K562 (cell line): Measurements from ENCODE around the gene RASSF10. TPM values are rescaled to one million over a fixed set of nuclear protein-coding genes. Genes with fewer than 3 reads are reported as not detected.

Source experiments
- EWSR1 ChIP-seq: fragments of 450-650 bp; IDR thresholded peaks from 2 replicates; pipeline ENCODE4 v1.6.1; 2018; ENCODE audit warnings: borderline replicate concordance, mild to moderate bottlenecking, low read depth, moderate library complexity; ENCODE audit not compliant: partially characterized antibody
- HDAC2 ChIP-seq: fragments of 450-650 bp; IDR thresholded peaks from 2 replicates; pipeline ENCODE4 v1.6.1; 2016; ENCODE audit warnings: mild to moderate bottlenecking
- HDAC6 ChIP-seq: IDR thresholded peaks from 2 replicates; pipeline ENCODE4 v1.6.1; 2012; ENCODE audit warnings: low read depth, mild to moderate bottlenecking, control low read depth, inconsistent platforms, low read length, moderate library complexity
- HMGXB4 ChIP-seq: sonication (generic); formaldehyde crosslinking; IDR thresholded peaks from 2 replicates; pipeline ENCODE4 v1.8.1; 2023; ENCODE audit warnings: mild to moderate bottlenecking, missing genetic modification reagents
- POU5F1 ChIP-seq: fragments of 150-350 bp; IDR thresholded peaks from 2 replicates; pipeline ENCODE4 v1.6.1; 2014; ENCODE audit warnings: borderline replicate concordance, low read length, low read depth, mild to moderate bottlenecking; ENCODE audit not compliant: partially characterized antibody
- SMAD4 ChIP-seq: fragments of 250-450 bp; sonication (Bioruptor Pico); conservative IDR thresholded peaks from 2 replicates; pipeline ENCODE4 v1.8.0; 2021; ENCODE audit warnings: inconsistent platforms, mild to moderate bottlenecking, moderate library complexity
- SNIP1 ChIP-seq: fragments of 450-650 bp; IDR thresholded peaks from 2 replicates; pipeline ENCODE4 v1.7.1; 2017; ENCODE audit warnings: low read depth, mild to moderate bottlenecking
- SRSF1 ChIP-seq: fragments of 200-400 bp; formaldehyde crosslinking; IDR thresholded peaks from 2 replicates; pipeline ENCODE4 v1.6.1; 2017; ENCODE audit warnings: mild to moderate bottlenecking, low read depth, low read length, moderate library complexity
- TAL1 ChIP-seq: fragments of 450-650 bp; IDR thresholded peaks from 2 replicates; pipeline ENCODE4 v1.6.1; 2016; ENCODE audit warnings: mild to moderate bottlenecking
- TCF3 ChIP-seq: sonication (generic); formaldehyde crosslinking; IDR thresholded peaks from 2 replicates; pipeline ENCODE4 v1.4.0; 2020; ENCODE audit warnings: mild to moderate bottlenecking, missing genetic modification reagents
- THRAP3 ChIP-seq: fragments of 450-650 bp; IDR thresholded peaks from 2 replicates; pipeline ENCODE4 v1.6.1; 2016; ENCODE audit warnings: mild to moderate bottlenecking, inconsistent platforms, borderline replicate concordance
- THRB ChIP-seq: fragments of 450-650 bp; formaldehyde crosslinking; conservative IDR thresholded peaks from 2 replicates; pipeline ENCODE4 v1.4.0; 2022; ENCODE audit warnings: mild to moderate bottlenecking, missing genetic modification characterization
- TRIM24 ChIP-seq, 2 experiments: fragments of 450-650 bp; IDR thresholded peaks; 2 replicates each; pipeline ENCODE4 v1.6.1; 2016
- ZBTB1 ChIP-seq: sonication (generic); formaldehyde crosslinking; IDR thresholded peaks from 2 replicates; pipeline ENCODE4 v1.8.1; 2023; ENCODE audit warnings: missing genetic modification reagents, low read depth, mild to moderate bottlenecking, borderline replicate concordance
- ZMIZ1 ChIP-seq, 2 experiments: fragments of 150-350 bp in 1 of 2; IDR thresholded peaks; 2 replicates each; pipeline ENCODE4 v1.6.1; 2012 to 2016; ENCODE audit warnings: low read depth in 2 of 2, low read length in 2 of 2, mild to moderate bottlenecking in 1 of 2, moderate library complexity in 1 of 2
- ZNF24 ChIP-seq: fragments of 450-650 bp; IDR thresholded peaks from 2 replicates; pipeline ENCODE4 v1.6.1; 2016
- ZNF639 ChIP-seq, 2 experiments: fragments of 200-800 bp in 1 of 2; sonication (Bioruptor generic) in 1 of 2; sonication (generic) in 1 of 2; formaldehyde crosslinking in 1 of 2; IDR thresholded peaks in 1 of 2; conservative IDR thresholded peaks in 1 of 2; 2 replicates each; pipeline versions ENCODE4 v1.5.0 to v1.6.1; 2016 to 2020; ENCODE audit warnings: missing compliant biosample characterization in 1 of 2, missing genetic modification characterization in 1 of 2, missing genetic modification reagents in 1 of 2
- ZNF79 ChIP-seq: fragments of 250-450 bp; sonication (Bioruptor Pico); IDR thresholded peaks from 2 replicates; pipeline ENCODE4 v1.4.0; 2020; ENCODE audit warnings: low read depth, mild to moderate bottlenecking, moderate library complexity
- ZNF830 ChIP-seq: fragments of 250-450 bp; sonication (Bioruptor Pico); IDR thresholded peaks from 2 replicates; pipeline ENCODE4 v1.5.0; 2021; ENCODE audit warnings: mild to moderate bottlenecking
- polyA plus RNA-seq, 8 experiments: library from polyadenylated mRNA; depleted of rRNA in 4 of 8; stranded (reverse) in 5 of 8; unstranded in 3 of 8; fragments of >200 nt; fragmentation: Nextera tagmentation in 2 of 8; fragmentation: Illumina TruSeq in 1 of 8; extraction: Ambion mirVana in 2 of 8; extraction: Trizol in 1 of 8; gene quantifications; 2 replicates each; pipeline versions ENCODE4 v1.2.1 to v1.2.3, GENCODE V29; 2011 to 2014; ENCODE audit warnings: inconsistent platforms in 1 of 8, missing spikeins in 1 of 8
- total RNA-seq, 7 experiments: library from RNA; depleted of rRNA in 6 of 7; stranded (reverse); fragments of >200 nt in 6 of 7; fragmentation: Illumina TruSeq in 2 of 7; extraction: Trizol in 2 of 7; gene quantifications; 2 replicates each; pipeline versions ENCODE4 v1.2.1 to v1.2.3, GENCODE V29; 2011 to 2021; ENCODE audit warnings: low replicate concordance in 1 of 7

Gene RASSF10
- total and polyA plus RNA-seq, 9 of the 15 experiments (the other 6 are each of a cell fraction or from before 2014, with no cell fraction given) = not detected

- peak; percentile 99 for TF ChIP-seq TCF3 (CRISPR knock-in tag)
- no peak for TF ChIP-seq SNIP1
- TF ChIP-seq THRAP3 = no peak
- peak; percentile 87 to 92 for TF ChIP-seq TRIM24 (IDR thresholded peaks at IDR 0.05)
- peak in 1 of 2 experiments; percentile 76; a peak in 2 of 4 replicates for TF ChIP-seq ZNF639 (CRISPR knock-in tag; conservative IDR thresholded peaks at IDR 0.05 in 1 of 2, IDR thresholded peaks at IDR 0.05 in 1 of 2)
- TF ChIP-seq HDAC6 = no peak
- peak; percentile 68; the same call in 1 of the 2 replicates for TF ChIP-seq HMGXB4 (CRISPR knock-in tag)
- TF ChIP-seq HDAC2 = peak; percentile 92
- TF ChIP-seq ZMIZ1 (IDR thresholded peaks at IDR 0.05; ENCODE audit: low read depth in 2 of 2, low read length in 2 of 2) = peak in 1 of 2 experiments; percentile 92; a peak in 2 of 4 replicates
- no peak for TF ChIP-seq EWSR1
- no peak for TF ChIP-seq SRSF1
- TF ChIP-seq TAL1 = peak; percentile 95
- 0 out of 2 replicates have a peak, but pooled peaks have one; percentile 47 for TF ChIP-seq ZNF24
- no peak for TF ChIP-seq ZNF79 (CRISPR knock-in tag)
- TF ChIP-seq ZBTB1 (CRISPR knock-in tag) = no peak
- no peak for TF ChIP-seq POU5F1
- TF ChIP-seq ZNF830 (CRISPR knock-in tag) = no peak
- TF ChIP-seq THRB (CRISPR knock-in tag) = peak; percentile 64; the same call in 1 of the 2 replicates
- TF ChIP-seq SMAD4 (CRISPR knock-in tag) = peak; percentile 71
These were observed 19.5 kb upstream of the RASSF10 start (continued) for GRCh38 chr11:12989428-12990161.
